ENCODE data around the gene SLC6A9. TPM values are rescaled to one million over a fixed set of nuclear protein-coding genes. Genes with fewer than 3 reads are reported as not detected.

SLC6A9 gene
- total RNA-seq, 1 donor from 2014 or later, result 30.9 TPM

DNA sequence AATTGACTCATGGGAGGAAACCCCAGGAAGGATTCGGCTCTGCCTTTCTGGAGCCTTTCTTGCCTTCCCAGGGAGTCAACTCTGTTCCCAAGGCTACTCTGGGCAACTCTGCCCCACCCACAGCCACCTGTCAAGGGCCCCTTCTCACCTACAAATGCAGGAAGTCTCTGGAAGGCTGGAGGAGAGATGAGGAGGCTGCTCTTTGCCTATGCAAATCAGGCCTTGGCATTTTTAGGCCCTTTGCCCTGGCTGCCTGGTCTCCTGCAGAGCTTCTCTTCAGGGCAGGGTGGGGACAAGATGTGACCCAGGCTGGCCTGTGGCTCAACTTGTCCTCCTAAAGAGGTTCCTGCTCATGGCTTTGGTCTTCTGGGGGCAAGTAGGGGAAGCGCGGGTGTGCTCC lies 5.4 kb downstream of the SLC6A9 start:
- DNase-seq (ENCODE audit: low spot score in 2 of 2, unreplicated experiment in 2 of 2), result no peak
- peaks cover 15% of the 10 kb centered on the region for H3K36me3 Mint-ChIP-seq
- TF ChIP-seq CTCF (IDR thresholded peaks at IDR 0.05; ENCODE audit: unreplicated experiment), result no peak
- H3K27me3 Mint-ChIP-seq (ENCODE audit: low read depth), result no peaks in the 10 kb centered on the region
- H3K9me3 Mint-ChIP-seq, result no peaks in the 10 kb centered on the region
- no peak overlapping the region for H3K27ac Mint-ChIP-seq
- peaks cover 13% of the 10 kb centered on the region for H3K4me1 Mint-ChIP-seq
- H3K4me3 Mint-ChIP-seq, result no peak overlapping the region

- Mint-ChIP-seq H3K4me3 (no peak overlapping the region), H3K9me3 (no peaks in the 10 kb centered on the region), H3K36me3 (peaks cover 15% of the 10 kb centered on the region), H3K4me1 (peaks cover 13% of the 10 kb centered on the region), H3K27ac (no peak overlapping the region), H3K27me3 (ENCODE audit: low read depth) (no peaks in the 10 kb centered on the region)
- no peak for TF ChIP-seq CTCF (IDR thresholded peaks at IDR 0.05; ENCODE audit: unreplicated experiment)
- no peak for DNase-seq (ENCODE audit: low spot score in 2 of 2, unreplicated experiment in 2 of 2)
These were observed 6.2 kb downstream of the SLC6A9 start for GRCh38 chr1:44024903-44025525.

DNA sequence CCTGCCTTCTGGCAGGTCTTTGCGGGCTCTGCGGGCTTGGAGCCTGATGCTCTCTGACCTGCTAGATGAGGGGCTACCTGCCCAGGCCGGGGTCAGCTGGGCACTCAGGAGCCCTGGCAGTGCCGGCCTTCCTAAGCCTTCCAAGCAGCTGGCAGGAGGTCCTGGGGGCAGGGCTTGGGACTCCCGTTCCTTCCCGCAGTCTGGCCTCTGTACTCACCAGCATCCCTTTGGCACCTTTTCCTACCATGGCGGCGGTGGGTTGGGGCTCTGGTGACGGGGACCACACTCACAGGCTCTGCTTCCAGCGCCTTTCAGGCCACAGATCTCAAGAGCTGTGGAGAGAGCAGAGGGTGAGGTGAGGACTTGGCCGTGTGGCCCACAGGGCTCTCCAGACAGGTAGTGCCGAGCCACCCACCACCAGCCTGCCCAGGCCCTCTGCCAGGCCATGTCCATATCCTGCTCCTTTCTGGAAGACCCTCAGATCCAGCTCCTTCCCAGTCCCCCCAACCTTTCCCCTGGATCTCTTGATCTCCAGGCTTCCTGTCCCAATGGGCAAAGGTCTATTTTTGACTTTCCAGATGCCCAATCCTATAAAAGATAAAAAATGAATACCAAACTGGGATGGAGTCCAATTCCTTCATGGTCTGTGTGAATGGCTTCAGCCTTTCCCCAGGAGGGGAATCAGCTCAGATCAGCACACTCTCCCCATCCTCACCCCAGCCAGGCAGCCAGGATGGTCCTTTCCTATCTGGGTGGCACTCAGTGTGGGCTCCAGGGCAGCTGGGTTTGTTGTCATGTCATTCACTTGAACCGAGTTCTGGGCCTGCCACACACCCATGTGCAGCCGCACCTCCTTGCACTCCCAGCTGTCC lies 7.0 kb downstream of the SLC6A9 start:
- Mint-ChIP-seq H3K4me1 (peaks cover 8% of the 10 kb centered on the region), H3K27ac (no peak overlapping the region), H3K4me3 (no peak overlapping the region), H3K9me3 (no peaks in the 10 kb centered on the region), H3K36me3 (peaks cover 15% of the 10 kb centered on the region), H3K27me3 (ENCODE audit: low read depth) (no peaks in the 10 kb centered on the region)
- no peak for TF ChIP-seq CTCF (IDR thresholded peaks at IDR 0.05; ENCODE audit: unreplicated experiment)
- DNase-seq (ENCODE audit: low spot score in 2 of 2, unreplicated experiment in 2 of 2), result no peak

DNA sequence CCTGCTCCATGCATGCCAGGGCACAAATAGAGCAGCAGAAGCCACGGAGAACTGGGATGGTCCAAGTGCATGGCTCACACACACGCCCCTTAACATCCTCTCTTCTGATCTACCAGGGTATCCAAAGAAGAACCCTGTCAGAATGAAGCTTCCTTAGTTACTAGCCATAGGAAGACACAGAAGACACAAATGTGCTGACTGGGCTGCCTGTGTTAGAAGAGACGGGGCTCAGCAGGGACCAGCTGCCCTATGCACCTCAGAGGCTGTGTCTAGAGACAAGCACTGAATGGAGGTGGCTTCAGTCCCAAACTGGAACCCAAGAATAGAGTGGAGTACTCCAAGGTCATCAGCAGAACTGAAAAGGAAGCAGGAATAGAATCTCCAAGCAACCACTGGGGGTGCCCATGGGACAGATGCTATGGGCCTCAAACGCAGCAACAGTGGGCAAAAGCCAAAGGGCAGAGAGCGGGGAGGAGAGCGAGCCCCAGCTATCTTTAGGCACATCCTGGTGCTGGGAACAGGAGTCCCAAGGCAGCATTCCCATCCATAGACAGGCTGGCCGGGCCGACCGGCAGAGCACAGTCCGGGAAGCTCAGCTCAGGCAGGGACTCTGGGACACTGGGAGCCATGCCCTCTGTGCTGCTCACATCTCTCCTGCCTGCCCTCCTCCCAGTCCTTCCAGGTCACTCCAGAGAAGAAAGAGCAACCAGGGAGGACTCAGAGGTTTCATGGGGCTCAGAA lies 9.5 kb downstream of the SLC6A9 start:
- H3K36me3 Mint-ChIP-seq, result peaks cover 13% of the 10 kb centered on the region
- no peaks in the 10 kb centered on the region for H3K27me3 Mint-ChIP-seq (ENCODE audit: low read depth)
- H3K27ac Mint-ChIP-seq, result no peak overlapping the region
- no peaks in the 10 kb centered on the region for H3K9me3 Mint-ChIP-seq
- no peak for DNase-seq (ENCODE audit: low spot score in 2 of 2, unreplicated experiment in 2 of 2)
- TF ChIP-seq CTCF (IDR thresholded peaks at IDR 0.05; ENCODE audit: unreplicated experiment), result no peak
- no peak overlapping the region for H3K4me3 Mint-ChIP-seq
- H3K4me1 Mint-ChIP-seq, result no peaks in the 10 kb centered on the region

- DNase-seq (ENCODE audit: low spot score in 2 of 2, unreplicated experiment in 2 of 2), result no peak
- H3K9me3 Mint-ChIP-seq, result no peaks in the 10 kb centered on the region
- H3K27ac Mint-ChIP-seq, result no peak overlapping the region
- H3K27me3 Mint-ChIP-seq (ENCODE audit: low read depth), result no peaks in the 10 kb centered on the region
- no peaks in the 10 kb centered on the region for H3K4me1 Mint-ChIP-seq
- peaks cover 13% of the 10 kb centered on the region for H3K36me3 Mint-ChIP-seq
- TF ChIP-seq CTCF (IDR thresholded peaks at IDR 0.05; ENCODE audit: unreplicated experiment), result no peak
- H3K4me3 Mint-ChIP-seq, result no peak overlapping the region
These were observed 10.1 kb downstream of the SLC6A9 start for GRCh38 chr1:44021156-44021555.
